GM12891 (cell line): Measurements from ENCODE around the gene TRIM38.

ENCODE experiments used
- POLR2A ChIP-seq: IDR thresholded peaks from 2 replicates; pipeline ENCODE4 v1.6.1; 2011; ENCODE audit warnings: low read depth, low read length, control low read depth
- POLR2AphosphoS5 ChIP-seq: IDR thresholded peaks from 2 replicates; pipeline ENCODE4 v1.6.1; 2011; ENCODE audit warnings: low read depth, low read length, control low read depth
- POU2F2 ChIP-seq: IDR thresholded peaks from 2 replicates; pipeline ENCODE4 v1.6.1; 2011; ENCODE audit warnings: low read depth, mild to moderate bottlenecking, control low read depth, low read length, moderate library complexity
- SPI1 ChIP-seq: IDR thresholded peaks from 2 replicates; pipeline ENCODE4 v1.6.1; 2011; ENCODE audit warnings: low read depth, low read length, control low read depth
- TAF1 ChIP-seq: IDR thresholded peaks from 2 replicates; pipeline ENCODE4 v1.6.1; 2011; ENCODE audit warnings: low read depth, low read length, control low read depth

- TF ChIP-seq POLR2A (no peak), POLR2AphosphoS5 (no peak), SPI1 (no peak), TAF1 (no peak), POU2F2 (no peak)
These were observed 18.7 kb upstream of the TRIM38 start for GRCh38 chr6:25943887-25944286.
